ENCODE results near the gene OTOP1. TPM values are rescaled to one million over a fixed set of nuclear protein-coding genes. Genes with fewer than 3 reads are reported as not detected.

Gene OTOP1, protein sequence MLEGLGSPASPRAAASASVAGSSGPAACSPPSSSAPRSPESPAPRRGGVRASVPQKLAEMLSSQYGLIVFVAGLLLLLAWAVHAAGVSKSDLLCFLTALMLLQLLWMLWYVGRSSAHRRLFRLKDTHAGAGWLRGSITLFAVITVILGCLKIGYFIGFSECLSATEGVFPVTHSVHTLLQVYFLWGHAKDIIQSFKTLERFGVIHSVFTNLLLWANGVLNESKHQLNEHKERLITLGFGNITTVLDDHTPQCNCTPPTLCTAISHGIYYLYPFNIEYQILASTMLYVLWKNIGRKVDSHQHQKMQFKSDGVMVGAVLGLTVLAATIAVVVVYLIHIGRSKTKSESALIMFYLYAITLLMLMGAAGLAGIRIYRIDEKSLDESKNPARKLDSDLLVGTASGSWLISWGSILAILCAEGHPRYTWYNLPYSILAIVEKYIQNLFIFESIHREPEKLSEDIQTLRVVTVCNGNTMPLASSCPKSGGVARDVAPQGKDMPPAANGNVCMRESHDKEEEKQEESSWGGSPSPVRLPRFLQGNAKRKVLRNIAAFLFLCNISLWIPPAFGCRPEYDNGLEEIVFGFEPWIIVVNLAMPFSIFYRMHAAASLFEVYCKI
- total RNA-seq: not detected

DNA sequence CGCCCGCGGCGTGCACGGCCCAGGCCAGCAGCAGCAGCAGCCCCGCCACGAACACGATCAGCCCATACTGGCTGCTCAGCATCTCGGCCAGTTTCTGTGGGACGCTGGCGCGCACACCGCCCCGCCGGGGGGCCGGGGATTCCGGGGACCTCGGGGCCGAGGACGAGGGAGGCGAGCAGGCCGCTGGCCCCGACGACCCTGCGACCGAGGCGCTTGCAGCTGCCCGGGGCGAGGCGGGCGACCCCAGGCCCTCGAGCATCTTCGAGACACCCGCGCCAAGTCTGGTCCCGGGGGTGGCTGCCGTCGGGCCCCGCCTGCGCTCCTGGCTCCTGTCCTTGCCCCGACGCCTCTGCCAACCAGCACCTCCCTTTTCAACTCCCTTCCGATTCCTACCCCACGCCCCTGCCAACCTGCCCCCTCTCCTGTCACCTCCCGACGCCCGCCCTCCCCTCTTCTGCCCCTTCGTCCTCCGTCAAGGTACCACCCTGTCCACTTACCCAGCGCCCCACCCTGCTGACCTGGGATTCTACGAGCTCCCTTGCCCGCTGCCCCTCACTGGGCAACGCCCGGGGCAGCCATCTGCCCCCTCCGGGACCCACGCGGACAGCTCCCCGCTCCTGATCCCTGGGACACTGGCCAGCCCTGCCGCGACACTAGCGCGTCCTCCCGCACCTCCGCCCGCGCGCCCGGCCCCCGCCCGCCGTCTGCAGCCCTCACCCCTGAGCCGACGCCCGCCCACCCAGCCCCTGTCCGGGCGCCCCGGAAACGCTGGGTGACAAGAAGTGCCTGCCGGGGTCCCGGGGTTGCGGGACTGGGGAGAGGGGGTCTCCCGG, at the start of gene OTOP1:
Gene OTOP1, minus strand, starts transcription at position 324 of the 833 bp plus-strand sequence. Its CDS starts 65 bp downstream, at position 259.

DNA sequence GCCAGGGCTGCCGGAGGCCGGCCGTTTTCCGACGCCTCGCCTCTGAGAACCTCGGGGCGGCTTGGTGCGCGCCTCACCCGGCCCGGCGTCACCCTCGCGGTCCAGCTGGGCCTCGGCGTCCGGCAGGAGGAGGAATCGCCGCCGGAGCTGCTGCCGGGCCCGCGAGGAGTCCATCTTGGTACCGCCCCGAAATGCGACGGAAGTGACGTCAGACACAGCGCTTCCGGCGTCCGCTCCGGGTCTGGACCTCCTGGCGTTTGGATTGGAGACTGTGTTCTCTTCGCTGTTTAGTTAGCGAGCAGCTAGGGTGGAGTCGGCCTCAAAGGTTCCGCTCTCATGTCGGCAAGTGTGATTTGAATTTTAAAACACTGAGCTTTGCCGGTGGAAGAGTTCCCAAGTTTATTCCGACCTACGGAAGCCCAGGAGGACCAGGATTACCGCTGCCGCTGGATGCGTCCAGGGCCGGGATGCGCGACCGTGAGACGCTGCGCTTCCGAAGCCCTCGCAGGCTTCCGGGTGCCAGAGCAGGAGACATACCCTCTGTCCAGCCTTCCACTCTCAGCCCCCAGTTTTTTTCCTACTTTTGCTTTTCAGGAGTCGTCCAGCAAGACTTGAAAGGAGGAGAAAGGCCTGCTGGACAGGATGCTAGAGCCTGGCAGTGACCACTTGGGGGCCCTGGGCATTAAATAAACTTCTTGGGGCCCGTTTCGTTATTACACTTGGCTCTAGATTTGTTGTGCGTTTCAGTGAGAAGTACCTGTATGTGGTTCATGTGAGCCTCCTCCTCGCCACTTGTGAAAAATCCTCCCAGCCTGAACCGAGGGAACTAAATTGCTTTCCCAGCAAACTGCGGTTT, 21.5 kb upstream of the OTOP1 start, which contains the start of gene TMEM128:
Gene TMEM128, minus strand, starts transcription at position 195 of the 856 bp plus-strand sequence. Its CDS starts 21 bp downstream, at position 174.

Other genes with a start within 250 kb of the OTOP1 start
- 10 to 100 TPM; 23.1 to 27.0 TPM for gene TMEM128, start 21.3 kb upstream of the OTOP1 start, total RNA-seq
- gene LYAR, start 63.2 kb upstream of the OTOP1 start, total RNA-seq: 10 to 100 TPM in 1 of 2 donors, 1 to 10 TPM in 1; 7.2 to 25.6 TPM
- 1 to 10 TPM; 3.8 to 9.0 TPM for gene ZBTB49, start 63.3 kb upstream of the OTOP1 start, total RNA-seq
- 10 to 100 TPM; 46.8 to 75.3 TPM for gene NSG1, start 160.2 kb upstream of the OTOP1 start, total RNA-seq